Breast epithelium (tissue), 4 donors: ENCODE results near the gene KRT35. TPM values are rescaled to one million over a fixed set of nuclear protein-coding genes. Genes with fewer than 3 reads are reported as not detected.

ENCODE experiments used
- DNase-seq, 2 donors: peaks; one replicate each; pipeline ENCODE4 v3.0.0-alpha.2; 2019; ENCODE audit warnings: low spot score in 2 of 2
- H3K27ac ChIP-seq, 2 donors: fragments of 200-600 bp; sonication (generic) in 1 of 2; one replicate each; pipeline ENCODE4 v1.5.1; 2016 to 2019; ENCODE audit warnings: mild to moderate bottlenecking in 1 of 2
- H3K27me3 ChIP-seq, 2 donors: fragments of 200-600 bp; sonication (generic) in 1 of 2; one replicate each; pipeline versions ENCODE4 v1.5.1 to v1.6.0; 2017 to 2019; ENCODE audit warnings: control low read depth in 1 of 2, mild to moderate bottlenecking in 1 of 2
- H3K36me3 ChIP-seq: fragments of 200-600 bp; one replicate; pipeline ENCODE4 v1.5.1; 2019
- H3K4me1 ChIP-seq, 2 donors: fragments of 200-600 bp; sonication (generic); one replicate each; pipeline ENCODE4 v1.5.1; 2016 to 2019; ENCODE audit warnings: control low read depth in 1 of 2
- H3K4me3 ChIP-seq, 3 donors: fragments of 200-600 bp; sonication (generic); 1 replicate in 2 of 3; 2 replicates in 1 of 3; pipeline ENCODE4 v1.5.1; 2016 to 2019; ENCODE audit warnings: mild to moderate bottlenecking in 3 of 3, moderate library complexity in 2 of 3
- H3K9me3 ChIP-seq, 2 donors: fragments of 200-600 bp; sonication (generic) in 1 of 2; one replicate each; pipeline ENCODE4 v1.5.1; 2016 to 2019; ENCODE audit warnings: control low read depth in 1 of 2
- CTCF ChIP-seq, 3 donors: fragments of 450-650 bp; IDR thresholded peaks; one replicate each; pipeline ENCODE4 v1.5.1; 2016 to 2017; ENCODE audit warnings: antibody characterized with exemption in 3 of 3, mild to moderate bottlenecking in 3 of 3, moderate library complexity in 3 of 3
- POLR2A ChIP-seq: fragments of 450-650 bp; IDR thresholded peaks from one replicate; pipeline ENCODE4 v1.6.1; 2016; ENCODE audit warnings: antibody characterized with exemption, mild to moderate bottlenecking, moderate library complexity
- POLR2AphosphoS5 ChIP-seq, 3 donors: sonication (generic); formaldehyde crosslinking; IDR thresholded peaks; one replicate each; pipeline ENCODE4 v1.6.1; 2017; ENCODE audit warnings: antibody characterized with exemption in 3 of 3
- intact Hi-C: fragments of 100-400 bp; cut with DNase I; formaldehyde crosslinking; loops from one replicate; pipeline ENCODE4 v1.15.1; 2023; ENCODE audit warnings: low total_unique reads
- total RNA-seq, 3 donors: library from RNA; depleted of rRNA; stranded (reverse); fragments of >200 nt; gene quantifications; one replicate each; pipeline ENCODE4 v1.1.0, GENCODE V29; 2016

KRT35 gene
- total RNA-seq, 3 donors from 2014 or later: not detected

- Histone ChIP-seq H3K9me3 (no peaks in the 10 kb centered on the region), H3K36me3 (no peaks in the 10 kb centered on the region), H3K4me1 (no peaks in the 10 kb centered on the region), H3K27ac (no peak overlapping the region), H3K4me3 (no peak overlapping the region), H3K27me3 (no peaks in the 10 kb centered on the region)
- intact Hi-C loops: no loop called here
- TF ChIP-seq CTCF (IDR thresholded peaks at IDR 0.05) (no peak), POLR2A (no peak), POLR2AphosphoS5 (IDR thresholded peaks at IDR 0.05) (no peak)
- no peak for DNase-seq
Observed at GRCh38 chr17:41483531-41483930, 2.6 kb upstream of the KRT35 start.

- no peak for TF ChIP-seq POLR2A
- TF ChIP-seq CTCF (IDR thresholded peaks at IDR 0.05): no peak
- no peak for TF ChIP-seq POLR2AphosphoS5 (IDR thresholded peaks at IDR 0.05)
- DNase-seq: no peak
- H3K27ac ChIP-seq: no peak overlapping the region
- H3K9me3 ChIP-seq: no peaks in the 10 kb centered on the region
- no peaks in the 10 kb centered on the region for H3K4me1 ChIP-seq
- H3K27me3 ChIP-seq: no peaks in the 10 kb centered on the region
- intact Hi-C loops: no loop called here
- H3K4me3 ChIP-seq: no peak overlapping the region
- H3K36me3 ChIP-seq: no peaks in the 10 kb centered on the region
Observed at GRCh38 chr17:41480581-41480980, 370 bp downstream of the KRT35 start.

GRCh38 chr17:41480136-41480535, 815 bp downstream of the KRT35 start:
- DNase-seq: no peak
- no peaks in the 10 kb centered on the region for H3K4me1 ChIP-seq
- no peak for TF ChIP-seq CTCF (IDR thresholded peaks at IDR 0.05)
- TF ChIP-seq POLR2AphosphoS5 (IDR thresholded peaks at IDR 0.05): no peak
- TF ChIP-seq POLR2A: no peak
- H3K4me3 ChIP-seq: no peak overlapping the region
- intact Hi-C loops: no loop called here
- no peaks in the 10 kb centered on the region for H3K36me3 ChIP-seq
- no peaks in the 10 kb centered on the region for H3K9me3 ChIP-seq
- no peaks in the 10 kb centered on the region for H3K27me3 ChIP-seq
- H3K27ac ChIP-seq: no peak overlapping the region

- Histone ChIP-seq H3K27ac (no peak overlapping the region), H3K36me3 (no peaks in the 10 kb centered on the region), H3K4me3 (no peak overlapping the region), H3K4me1 (no peaks in the 10 kb centered on the region), H3K27me3 (no peaks in the 10 kb centered on the region), H3K9me3 (no peaks in the 10 kb centered on the region)
- intact Hi-C loops: no loop called here
- DNase-seq: no peak
- TF ChIP-seq POLR2AphosphoS5 (IDR thresholded peaks at IDR 0.05) (no peak), POLR2A (no peak), CTCF (IDR thresholded peaks at IDR 0.05) (no peak)
Observed at GRCh38 chr17:41478237-41478636, 2.7 kb downstream of the KRT35 start.

- H3K9me3 ChIP-seq: peaks cover under 1 to 3% of the 10 kb centered on the region in 2 donors
- intact Hi-C loops: no loop called here
- no peaks in the 10 kb centered on the region for H3K27me3 ChIP-seq
- no peaks in the 10 kb centered on the region for H3K36me3 ChIP-seq
- no peaks in the 10 kb centered on the region for H3K4me1 ChIP-seq
- TF ChIP-seq CTCF (IDR thresholded peaks at IDR 0.05) (no peak), POLR2A (no peak), POLR2AphosphoS5 (IDR thresholded peaks at IDR 0.05) (no peak)
- H3K4me3 ChIP-seq: no peak overlapping the region
- DNase-seq: no peak
- H3K27ac ChIP-seq: no peak overlapping the region
Observed at GRCh38 chr17:41476866-41477815, 3.8 kb downstream of the KRT35 start.
